ENCODE measurements around the gene KRT85.
A peak's percentile ranks its signal among the peaks of the same experiment; 100 is the strongest.
"Not testable (repeated sequence)": the region's sequence is repeated elsewhere in the genome, so short reads cannot be mapped to it uniquely, and the experiment has no call there.

Gene KRT85

DNA sequence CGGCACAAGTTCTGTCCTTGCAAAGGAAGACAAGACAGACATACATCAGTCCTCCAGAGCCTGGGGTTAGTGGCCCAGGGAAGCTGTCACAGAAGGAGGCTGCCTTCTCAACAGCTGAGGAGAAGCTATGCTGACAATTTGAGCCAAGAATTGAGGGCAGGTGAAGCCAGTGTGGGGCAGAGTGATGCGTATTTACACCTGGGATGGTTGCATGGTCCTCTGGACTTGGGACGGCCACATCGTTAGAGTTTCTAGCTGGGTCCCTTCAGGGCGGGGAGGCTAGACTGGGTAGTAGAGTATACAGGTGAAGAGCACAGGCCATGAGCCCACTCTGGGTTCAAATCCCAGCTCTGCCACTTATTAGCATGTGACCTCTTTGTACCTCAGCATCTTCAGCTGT, 16.5 kb downstream of the KRT85 start:
- DNase-seq (ENCODE audit: low spot score), result no peak
- FAIRE-seq, result no peak

DNA sequence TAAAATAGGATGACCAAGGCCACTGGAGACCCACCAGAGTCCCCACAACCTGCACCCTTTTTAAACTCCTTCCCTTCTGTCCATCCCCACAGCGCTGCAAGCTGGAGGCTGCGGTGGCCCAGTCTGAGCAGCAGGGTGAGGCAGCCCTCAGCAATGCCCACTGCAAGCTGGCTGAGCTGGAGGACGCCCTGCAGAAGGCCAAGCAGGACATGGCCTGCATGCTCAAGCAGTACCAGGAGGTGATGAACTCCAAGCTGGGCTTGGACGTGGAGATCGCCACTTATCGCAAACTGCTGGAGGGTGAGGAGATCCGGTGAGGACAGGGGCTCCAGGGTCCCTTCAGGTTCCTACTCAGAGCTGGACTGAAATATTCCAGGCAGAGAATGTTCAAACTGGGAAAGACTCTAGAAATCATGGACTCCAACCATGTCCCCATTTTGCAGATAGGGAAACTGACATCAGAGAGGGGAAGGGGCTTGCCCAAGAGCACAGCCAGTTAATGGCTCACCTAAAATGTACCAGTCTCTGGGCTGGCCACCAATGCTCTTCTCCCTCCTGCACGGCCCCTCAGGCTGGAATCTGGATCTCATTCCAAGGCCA, 17.2 kb downstream of the KRT85 start:
- DNase-seq (ENCODE audit: low spot score), result no peak
- no peak for FAIRE-seq

DNA sequence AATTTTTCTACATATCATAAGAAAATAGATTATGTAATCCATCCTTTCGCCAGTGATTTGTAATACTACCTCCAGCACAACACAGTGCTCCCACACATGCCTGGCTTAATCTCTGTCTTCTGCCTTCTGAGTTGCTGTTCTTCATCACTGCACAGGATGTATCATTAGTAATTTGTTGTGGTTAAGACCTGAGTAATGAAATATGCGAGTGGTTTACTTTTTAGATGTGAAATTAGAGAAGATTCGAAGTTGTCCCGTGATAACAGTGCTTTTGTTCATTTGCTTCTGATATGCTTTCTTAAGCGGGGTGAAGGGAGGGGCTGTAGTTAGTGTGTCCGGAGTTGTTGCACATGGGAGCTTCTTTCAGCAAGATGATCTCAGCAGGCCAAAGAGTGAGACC, 18.1 kb downstream of the KRT85 start:
- DNase-seq (ENCODE audit: low spot score) (peak; percentile 39), FAIRE-seq (no peak)

DNA sequence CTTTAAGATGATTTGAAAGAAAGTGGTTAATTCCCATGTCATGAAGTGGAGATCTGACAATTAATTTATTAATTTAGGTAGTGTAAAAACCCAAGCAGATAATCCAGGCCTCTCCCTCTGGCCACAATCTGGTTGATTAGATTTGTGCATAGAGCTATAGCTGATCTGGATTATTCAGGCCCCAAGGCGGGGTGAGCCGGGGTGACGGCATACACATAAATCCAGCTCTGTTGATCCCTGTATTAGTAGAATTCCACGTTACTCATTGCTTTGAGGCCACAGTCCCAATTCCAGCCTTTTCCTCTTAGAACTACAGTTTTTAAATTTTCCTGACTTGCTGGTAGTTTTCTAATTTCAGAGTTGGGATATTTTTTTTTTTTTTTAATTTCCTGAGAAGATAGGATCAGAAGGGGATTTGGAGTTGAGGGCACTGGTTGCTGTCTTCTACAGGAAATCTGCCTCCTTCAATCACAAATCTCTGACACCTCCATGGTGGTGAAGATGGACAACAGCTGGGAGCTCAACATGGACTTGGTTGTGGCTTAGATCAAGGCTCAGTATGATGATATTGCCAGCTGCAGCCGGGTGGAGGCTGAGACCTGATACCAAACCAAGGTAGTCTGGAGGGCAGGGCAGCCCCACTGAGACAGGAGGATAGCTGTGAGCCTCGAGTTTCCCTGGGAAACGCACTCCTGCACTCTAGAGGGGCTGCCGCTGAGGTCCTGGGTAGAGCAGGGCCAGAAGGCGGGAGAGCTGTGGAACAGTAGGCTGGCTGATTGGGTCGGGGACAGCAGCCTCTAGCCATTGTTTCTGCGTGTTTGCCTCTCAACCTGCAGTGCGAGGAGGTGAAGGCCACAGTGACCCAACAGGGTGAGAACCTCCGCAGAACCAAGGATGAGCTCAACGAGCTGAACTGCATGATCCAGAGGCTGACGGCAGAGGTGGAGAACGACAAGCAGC, 19.4 kb downstream of the KRT85 start:
- no peak for FAIRE-seq

DNA sequence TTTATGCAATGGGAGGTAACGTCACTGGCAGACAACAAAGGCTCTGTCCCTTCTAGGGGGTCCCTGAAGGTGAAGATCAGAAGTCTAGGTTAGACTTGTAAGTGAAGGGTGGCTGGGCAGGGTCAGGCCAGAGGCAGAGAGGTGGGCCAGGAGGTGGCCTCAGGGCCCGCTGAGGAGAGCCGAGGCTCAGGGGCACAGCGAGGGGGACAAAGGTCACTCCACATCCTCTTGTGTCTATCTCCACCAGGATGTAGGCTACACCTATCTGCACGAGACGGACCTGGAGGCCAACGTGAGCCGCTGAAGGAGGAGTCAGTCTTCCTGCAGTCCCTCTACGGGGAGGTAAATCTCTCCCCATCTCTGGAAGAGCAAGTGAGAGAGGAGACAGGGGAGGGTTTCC, 20.3 kb downstream of the KRT85 start:
- FAIRE-seq, result no peak

More for the DNA sequence above, 19.4 kb downstream of the KRT85 start:
- no peak for DNase-seq (ENCODE audit: low spot score)

DNA sequence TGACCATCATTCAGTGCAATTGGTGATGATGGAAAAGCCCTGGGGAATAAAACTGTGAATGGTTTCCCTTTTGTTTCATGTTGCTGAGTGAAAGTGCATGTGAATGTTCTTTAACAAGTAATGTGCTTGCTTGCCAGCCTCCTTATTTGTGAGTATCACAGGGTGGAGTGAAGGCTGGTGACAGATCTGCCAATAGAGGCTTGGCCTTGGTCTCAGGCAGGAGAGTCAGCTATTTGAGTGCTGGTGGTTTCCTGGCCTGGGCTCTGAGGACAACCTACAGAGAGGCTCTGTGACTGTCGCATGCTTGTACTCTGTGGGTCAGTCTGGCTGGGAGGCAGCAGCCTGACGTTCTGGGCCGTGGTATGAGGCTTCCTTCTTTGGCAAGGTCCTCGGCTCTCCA, 20.7 kb downstream of the KRT85 start:
- FAIRE-seq, result no peak
- DNase-seq (ENCODE audit: low spot score), result no peak

More for the DNA sequence above, 20.3 kb downstream of the KRT85 start:
- DNase-seq (ENCODE audit: low spot score), result no peak

DNA sequence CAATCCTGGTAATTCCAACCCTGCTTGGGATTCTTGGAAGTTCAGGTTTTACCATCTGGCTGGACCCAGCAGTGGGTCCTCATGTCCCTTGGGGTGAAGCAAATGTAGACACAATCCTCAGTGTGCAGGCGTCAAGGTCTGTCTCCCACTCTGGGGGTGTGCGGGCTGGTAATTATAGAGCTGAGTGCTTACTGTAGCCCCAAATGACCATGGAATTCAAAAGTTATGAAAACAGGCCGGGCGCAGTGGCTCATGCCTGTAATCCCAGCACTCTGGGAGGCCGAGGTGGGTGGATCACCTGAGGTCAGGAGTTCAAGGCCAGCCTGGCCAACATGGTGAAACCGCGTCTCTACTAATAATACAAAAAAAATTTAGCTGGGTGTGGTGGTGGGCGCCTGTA, 22.2 kb downstream of the KRT85 start:
- DNase-seq (ENCODE audit: low spot score); FAIRE-seq: not testable (repeated sequence)

DNA sequence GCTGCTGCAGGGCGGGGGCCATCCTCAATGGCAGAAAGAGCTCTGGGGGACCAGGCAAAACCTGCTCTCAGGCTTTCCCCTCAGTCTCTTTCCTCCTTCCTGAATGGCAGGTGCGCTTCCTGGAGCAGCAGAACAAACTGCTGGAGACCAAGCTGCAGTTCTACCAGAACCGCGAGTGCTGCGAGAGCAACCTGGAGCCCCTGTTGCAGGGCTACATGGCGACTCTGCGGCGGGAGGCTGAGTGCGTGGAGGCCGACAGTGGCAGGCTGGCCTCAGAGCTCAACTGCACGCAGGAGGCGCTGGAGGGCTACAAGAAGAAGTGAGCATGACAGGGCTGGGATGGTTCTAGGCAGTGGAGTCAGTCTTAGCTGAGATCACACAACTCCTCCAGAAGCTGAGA, 23.2 kb downstream of the KRT85 start:
- no peak for FAIRE-seq
- no peak for DNase-seq (ENCODE audit: low spot score)

DNA sequence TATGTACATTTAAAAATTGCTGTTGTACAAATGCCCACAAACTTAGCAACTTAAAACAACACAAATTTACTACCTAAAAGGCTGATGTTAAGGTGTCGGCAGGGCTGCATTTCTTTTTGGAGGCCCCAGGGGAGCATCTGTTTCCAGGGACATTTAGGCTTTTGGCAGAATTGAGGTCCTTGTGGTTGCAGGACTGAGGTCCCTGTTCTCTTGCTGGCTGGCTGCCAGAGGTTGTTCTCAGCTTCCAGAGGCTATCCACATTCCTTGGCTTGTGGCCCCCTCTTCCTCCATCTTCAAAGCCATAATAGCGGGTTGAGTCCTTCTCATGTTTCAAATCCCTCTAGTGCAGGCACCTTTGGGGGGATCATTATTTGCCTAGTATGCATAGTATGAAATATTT, 23.7 kb downstream of the KRT85 start:
- FAIRE-seq, result no peak
- DNase-seq (ENCODE audit: low spot score), result no peak

DNA sequence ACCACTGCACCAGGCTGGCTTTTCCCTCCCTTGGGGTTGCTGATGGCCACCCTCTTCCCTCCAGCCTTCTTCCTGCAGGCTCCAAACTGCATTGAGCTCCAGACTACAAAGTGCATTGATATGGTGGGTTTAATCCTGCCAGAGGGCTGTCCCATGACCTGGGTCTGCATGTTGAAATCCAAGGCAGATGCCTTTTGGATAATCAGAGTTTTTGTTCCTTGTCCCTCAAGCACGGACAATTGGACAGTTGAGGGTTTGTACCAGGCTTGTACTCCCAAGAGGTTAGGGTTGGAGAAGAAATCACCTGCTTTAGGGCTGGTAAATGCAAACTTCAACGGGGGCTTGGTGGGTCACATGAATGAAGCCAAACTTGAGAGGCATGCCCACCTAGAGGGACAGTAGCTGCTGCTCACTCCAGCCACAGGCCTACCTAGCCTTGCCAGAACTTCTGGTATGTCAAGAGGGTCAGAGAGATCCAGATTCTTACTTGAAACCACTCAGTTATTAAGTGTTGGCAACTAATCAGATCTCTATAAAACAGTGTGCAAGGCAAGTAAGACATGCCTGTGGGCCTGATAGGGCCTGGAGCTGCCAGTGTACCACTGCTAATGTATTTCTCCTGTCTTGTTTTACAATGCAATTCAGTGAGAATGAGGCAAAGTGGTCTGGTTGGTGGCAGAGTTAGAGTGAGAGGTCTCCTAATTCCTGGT, 24.3 kb downstream of the KRT85 start:
- DNase-seq (ENCODE audit: low spot score) (no peak), FAIRE-seq (no peak)

DNA sequence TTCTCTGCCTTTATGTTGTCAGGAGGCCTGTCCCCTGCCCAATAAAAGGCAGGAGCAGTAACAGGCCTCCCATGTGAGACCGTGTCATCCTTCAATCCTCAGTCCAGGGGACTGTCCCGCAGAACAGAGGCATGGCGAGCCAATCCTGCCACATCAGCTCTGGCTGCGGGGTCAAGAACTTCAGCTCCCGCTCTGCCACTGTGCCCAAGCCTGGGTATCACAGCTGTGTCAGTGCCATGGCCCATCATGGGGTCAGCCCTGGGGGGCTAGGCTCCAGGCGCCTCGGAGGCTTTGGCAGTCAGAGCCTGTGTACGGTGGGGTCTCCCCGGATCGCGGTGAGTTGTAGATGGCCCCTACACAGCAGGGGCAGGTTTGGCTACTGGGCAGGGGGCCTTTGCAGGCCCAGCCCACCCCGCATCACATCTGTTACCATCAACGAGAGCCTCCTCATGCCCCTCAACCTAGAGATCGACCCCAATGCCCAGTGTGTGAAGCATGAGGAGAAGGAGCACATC, 26.2 kb downstream of the KRT85 start:
- DNase-seq (ENCODE audit: low spot score) (no peak), FAIRE-seq (no peak)

DNA sequence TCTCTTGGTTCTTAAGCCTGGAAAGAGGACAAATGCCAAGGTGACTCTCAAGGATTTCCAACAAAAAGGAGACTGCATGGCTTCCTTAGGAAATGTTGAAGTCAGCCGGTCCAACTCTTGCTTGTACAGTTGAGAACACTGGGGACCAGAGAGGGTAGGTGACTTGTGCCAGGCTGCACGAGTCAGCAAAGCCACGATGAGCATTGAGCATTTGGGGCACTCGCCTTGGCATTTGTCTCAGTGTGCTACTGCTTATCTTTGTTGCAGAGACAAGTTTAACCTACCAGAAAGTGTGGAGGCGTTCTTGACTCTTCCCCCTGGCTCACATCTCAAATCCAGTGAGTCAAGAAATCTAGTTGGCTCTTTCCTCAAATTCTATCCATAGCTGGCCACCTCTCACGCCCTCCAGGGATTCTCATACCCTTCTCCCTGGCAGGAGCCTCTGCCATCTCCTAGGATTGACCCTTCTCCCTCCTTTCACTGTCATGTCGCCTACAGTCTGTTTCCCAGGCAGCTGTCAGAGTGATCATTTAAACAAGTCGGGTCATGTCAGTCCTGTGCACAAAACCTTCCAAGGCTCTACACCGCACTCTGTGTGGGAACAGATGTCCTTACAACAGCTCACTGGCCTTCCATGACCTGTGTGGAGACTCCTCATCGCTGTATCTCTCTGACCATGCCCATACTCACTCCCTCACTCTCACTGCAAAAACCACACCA, 28.9 kb downstream of the KRT85 start:
- no peak for FAIRE-seq
- no peak for DNase-seq (ENCODE audit: low spot score)

DNA sequence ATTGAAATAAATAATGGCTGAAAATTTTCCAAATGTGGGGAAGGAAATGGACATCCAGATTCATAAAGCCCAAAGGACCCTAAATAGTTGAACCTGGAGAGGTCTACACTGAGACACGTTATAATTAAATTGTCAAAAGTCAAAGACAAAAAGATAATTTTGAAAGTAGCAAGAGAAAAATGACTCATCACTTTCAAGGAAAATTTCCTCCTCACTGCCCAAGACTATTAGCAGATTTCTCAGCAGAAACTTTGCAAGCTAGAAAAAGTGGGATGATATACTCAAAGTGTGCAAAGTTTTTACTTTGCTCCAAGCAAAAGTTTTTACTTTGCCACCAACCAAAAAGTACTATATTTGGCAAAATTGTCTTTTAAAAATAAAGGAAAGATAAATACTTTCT, 30.2 kb downstream of the KRT85 start:
- DNase-seq (ENCODE audit: low spot score) (no peak), FAIRE-seq (peak; percentile 35)

DNA sequence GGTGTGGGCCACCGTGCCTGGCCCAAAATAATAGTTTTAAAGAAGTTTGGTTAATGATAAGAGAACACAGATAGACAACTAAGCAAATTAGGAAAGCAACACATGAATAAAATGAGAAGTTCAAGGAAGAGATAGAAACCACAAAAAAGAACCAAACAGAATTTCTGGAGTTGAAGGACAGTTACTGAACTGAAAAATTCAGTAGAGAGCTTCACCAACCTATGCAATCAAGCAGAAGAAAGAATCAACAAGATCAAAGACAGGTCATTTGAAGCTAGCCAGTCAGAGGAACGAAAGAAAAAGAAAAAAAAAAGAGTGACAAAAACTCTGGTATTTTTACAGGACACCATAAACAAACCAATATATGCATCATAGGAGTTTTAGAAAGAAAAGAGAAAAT, 30.6 kb downstream of the KRT85 start:
- FAIRE-seq (no peak), DNase-seq (ENCODE audit: low spot score) (no peak)

DNA sequence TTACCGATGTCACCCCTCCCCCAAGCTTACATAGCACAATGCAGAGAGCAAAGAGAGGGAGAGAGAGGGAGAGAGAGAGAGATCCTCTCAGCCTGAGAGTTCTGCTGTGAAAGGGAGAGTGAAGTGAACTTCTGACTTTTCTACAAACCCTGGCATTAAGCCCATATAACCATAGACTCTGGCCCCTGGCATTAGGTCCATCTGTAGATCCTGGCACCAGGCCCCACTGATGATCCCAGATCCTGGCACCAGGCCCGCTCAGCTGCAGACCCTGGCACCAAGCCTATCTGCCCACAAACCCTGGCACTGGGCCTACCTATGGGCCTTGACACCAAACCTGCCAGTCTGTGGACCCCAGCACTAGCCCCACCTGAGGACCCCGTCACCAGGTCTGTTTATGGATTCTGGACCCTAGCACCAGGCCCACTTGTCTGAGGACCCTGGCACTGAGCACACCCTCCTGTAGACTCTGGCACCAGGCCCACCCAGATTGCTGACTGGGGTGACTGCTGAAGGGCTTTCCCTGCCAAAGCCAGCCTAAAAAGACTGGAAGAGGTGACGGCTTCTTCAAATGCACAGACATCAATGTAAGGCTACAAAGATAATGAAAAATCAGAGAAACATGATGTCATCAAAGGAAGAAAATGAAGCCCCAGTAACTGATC, 31.6 kb downstream of the KRT85 start:
- FAIRE-seq, result no peak
- no peak for DNase-seq (ENCODE audit: low spot score)

DNA sequence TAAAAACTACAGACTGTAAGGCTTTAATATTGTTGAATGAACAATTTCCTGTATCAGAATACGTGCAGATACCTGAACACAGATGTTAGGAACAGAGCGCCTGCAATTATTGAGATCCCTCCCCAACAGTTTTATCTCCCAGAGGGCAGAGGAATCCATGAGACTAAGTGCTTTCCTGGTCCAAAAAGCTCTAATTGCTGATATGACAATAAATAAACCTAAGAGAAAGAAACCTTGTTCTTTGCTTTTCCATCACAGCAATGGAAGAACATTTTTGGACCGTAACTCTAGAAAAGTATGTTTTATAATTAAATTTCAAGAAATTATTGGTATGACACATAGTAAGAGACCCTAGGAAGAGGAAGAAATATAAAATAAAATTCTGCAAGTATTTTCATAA, 33.1 kb downstream of the KRT85 start:
- no peak for DNase-seq (ENCODE audit: low spot score)
- FAIRE-seq, result no peak

DNA sequence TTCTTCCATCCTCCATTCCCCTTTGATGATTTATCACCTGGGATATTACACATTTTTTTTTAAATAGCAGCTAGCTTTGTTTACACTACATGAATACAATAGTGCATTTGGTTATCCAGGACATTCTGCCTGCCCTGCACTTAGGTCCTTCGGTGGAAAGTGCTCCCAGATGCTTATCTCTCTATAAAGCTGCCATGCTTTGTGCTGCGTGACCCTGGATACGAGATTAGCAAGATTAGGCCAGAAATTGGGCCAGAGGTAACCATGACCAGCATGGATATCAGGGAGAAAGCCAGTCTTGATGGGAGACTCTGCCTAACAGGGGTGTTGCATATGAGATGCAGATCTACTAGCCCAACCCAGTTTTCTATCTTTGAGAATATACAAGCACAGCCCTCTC, 34.0 kb downstream of the KRT85 start:
- no peak for DNase-seq (ENCODE audit: low spot score)
- FAIRE-seq, result no peak

DNA sequence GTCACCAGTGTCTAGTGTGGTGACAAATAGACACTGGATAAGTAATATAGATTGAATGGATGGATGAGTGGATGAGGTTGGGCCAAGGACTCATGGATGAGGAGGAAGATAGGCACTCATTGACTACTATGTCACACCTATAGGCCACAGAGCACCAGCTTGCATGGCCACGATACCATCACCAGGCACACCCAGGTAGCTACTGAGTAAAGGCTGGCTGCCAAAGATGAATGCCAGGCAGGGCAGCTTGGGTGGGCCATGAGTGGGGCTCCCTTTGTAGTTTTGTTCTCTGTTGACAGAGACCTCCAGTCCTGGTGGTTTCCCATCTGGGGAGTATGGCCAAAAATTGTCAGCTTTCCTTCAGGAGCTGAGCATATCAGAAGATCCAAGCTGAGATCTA, 34.9 kb downstream of the KRT85 start:
- no peak for FAIRE-seq
- no peak for DNase-seq (ENCODE audit: low spot score)

DNA sequence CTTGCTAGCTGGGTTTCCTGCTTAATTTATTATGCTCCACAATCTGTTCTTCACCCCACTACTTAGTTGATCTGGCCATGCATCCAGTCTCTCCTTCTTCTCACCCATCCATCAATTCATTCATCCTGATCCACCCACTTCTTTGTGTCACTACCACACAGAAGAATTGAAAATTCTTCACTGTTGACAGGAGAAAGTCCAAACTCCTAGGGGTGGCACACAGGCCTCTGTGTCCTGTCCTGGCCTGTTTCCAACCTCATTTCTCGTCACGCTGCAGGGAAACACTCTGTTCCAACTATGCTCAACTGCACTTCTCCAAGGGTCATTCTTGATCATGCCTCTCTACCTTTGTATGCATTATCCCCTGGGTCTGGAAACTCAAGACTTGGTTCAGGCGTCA, 35.4 kb downstream of the KRT85 start:
- FAIRE-seq (no peak), DNase-seq (ENCODE audit: low spot score) (no peak)

DNA sequence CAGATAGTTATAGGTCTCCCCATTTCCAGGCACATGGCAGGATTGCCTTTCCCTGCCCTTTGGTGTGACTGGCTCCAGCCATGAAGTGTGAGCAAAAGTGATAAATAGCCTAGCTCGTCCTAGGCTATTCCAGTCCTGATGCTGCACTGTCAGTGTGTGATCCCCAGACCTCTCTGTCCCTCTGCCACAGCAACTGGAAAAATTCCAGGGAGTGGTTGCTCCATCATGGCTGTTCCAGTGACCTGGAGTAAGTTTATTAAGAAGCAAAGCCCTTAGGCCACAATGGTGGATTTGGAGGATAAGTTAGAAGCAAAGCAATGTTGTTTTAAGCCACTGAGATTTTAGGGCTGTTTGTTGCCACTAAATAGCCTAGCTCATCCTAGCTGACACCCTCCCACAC, 36.2 kb downstream of the KRT85 start:
- no peak for FAIRE-seq
- DNase-seq (ENCODE audit: low spot score), result no peak

All from RCC 7860 (cell line).